Activated effector memory CD4-positive, alpha-beta T cell treated with anti-CD3 and anti-CD28 coated beads, Interleukin-2, amount 50 U/mL, for 16 hours (primary cell): ENCODE data around the gene PRAC2.

Experiments
- DNase-seq: peaks from one replicate; pipeline ENCODE4 v3.0.0-alpha.2; 2020

Gene PRAC2

DNA sequence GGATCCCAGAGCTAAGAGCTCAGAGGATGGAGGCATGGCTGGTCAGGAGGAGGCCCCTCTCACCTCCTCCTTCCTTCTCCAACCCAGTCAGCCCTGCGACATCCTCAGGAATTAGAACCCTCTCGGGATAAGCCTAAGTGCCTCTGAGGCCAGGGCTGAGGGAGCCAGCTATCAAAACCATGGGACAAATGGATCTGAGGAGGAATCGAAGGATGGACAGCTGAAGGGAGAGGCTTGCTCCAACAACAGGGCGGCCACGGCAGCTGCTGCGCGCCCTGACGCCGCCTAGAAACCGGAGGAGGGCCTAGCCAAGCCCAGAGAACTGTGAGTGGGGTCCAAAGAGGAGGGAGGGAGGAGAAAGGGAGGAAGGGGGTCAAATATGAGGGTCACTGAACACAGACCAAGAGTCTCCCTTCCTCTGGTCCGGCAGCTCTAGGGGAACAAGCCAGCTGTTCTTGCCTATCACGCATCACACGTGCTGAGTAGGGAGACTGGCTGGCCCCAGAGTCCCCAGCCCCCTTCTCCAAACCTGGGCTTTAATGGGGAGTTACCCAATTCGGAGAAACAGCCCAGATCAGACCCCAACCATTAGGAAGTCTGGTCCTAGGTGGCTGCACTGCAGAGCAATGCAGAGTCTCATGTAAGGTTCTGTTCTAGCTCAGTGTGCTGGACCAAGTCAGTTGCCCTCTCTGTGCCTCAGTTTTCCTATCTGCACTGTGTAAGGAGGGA, 11.5 kb downstream of the PRAC2 start:
- peak; percentile 44 for DNase-seq

DNA sequence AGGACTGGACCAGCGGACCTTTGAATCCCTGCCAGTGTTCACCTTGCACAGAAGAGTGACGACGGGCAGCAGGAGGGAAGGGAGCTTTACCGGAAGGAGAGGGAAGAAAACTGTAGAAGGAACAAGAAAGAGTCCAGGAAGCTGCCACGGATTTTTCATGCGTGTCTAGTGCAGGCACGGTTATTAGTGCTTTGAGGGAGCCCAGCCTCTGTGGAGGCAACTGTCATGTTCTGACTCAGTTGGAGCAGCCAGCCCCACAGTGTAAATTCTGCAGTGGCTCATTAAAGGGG, 12.0 kb downstream of the PRAC2 start:
- peak; percentile 30 for DNase-seq

DNA sequence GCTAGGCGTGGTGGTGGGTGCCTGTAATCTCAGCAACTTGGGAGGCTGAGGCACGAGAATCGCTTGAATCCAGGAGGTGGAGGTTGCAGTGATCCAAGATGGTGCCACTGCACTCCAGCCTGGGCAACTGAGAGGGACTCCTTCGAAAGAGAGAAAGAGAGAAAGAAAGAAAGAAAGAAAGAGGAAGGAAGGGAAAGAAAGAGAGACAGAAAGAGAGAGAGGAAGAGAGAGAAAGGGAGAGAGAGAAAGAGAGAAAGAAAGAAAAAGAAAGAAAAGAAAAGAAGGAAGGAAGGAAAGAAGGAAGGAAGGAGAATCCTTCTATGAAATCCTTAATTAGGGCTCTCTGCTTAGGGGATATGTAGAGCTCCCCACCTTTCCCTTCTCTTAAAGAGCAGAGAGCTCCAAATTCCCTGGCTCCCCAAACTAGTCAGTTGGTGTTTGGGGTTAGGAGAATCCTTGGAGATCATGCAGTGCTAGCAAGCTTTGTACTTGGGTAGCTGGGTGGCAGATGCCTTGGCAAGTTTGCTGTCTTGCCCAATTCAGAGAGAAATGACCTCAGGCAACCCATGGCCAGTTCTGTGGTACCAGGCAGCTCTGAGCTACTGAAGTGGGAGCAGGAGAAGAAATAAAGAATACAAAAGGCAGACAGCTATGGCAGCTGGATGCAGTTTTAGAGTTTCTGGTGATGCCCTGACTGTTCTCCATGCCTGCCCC, 14.5 kb downstream of the PRAC2 start:
- DNase-seq: peak; percentile 57

DNA sequence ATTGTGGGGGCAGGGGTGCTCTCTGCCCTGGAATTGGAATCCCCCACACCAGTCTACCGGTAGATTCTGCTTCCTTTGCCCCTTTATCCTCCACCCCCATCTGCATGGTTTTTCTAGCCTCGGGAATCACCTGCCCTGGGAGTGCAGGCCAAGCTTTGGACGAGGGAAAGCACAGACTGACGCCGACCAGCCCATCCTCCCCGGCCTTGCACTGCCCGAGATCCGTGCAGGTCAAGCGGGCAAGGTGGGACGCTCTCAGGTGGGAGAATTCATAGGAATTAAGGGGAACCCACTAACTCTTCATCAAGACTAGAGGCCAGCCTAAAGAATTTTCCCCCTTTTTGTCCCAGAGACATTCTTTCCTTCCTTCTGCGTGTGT, 15.4 kb downstream of the PRAC2 start:
- no peak for DNase-seq

DNA sequence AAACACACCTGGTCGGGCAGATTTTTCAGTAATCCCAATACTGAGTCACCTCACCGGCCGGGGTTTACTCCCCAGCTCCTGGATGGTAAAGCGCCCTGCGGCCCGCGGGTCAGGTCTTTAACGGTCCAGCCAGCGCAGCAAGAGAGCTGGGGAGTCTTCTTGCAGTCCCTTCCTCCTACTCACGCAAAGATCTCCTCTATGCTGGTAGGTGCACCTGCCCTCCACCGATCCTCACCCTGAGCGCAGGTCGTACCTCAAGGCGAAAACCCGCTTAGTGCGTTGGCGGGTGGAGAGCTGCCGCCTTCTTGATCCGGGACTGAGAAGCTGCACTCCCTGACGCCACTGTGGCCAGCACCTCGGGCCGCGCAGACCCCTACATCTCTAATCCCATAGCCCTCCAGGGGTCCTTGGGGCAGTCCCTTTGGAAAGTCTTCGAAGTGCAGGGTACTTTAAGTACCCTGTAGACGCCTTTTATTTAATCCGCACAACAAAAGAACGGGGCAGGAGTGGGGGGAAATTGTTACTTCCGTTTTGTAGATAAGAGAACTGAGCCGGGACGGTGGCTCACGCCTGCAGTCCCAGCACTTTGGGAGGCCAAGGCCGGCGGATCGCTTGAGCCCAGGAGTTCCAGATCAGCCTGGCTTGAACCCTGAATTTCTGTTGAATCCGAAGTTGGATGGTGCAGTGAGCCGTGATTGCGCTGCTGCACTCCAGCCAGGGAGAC, 16.0 kb downstream of the PRAC2 start:
- DNase-seq: peak; percentile 62

DNA sequence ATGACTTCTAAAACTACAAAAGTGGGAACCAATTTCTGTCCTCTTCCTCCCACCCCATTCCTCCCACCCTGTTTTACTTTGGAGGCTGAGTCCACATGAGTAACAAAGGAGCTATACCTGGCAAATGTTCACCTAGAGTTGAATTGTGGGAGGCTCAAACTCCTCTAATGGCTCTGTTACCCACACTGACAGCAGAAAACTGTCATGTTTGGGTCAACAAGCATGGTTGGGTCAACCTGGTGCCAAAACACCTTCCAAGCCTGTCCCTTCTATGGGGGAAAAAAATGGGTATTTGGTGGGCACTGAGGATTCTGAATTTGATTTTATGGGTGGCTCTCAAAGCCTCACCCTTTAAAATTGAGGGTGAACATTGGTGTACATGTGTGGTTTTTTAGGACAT, 17.6 kb downstream of the PRAC2 start:
- DNase-seq: peak; percentile 50

DNA sequence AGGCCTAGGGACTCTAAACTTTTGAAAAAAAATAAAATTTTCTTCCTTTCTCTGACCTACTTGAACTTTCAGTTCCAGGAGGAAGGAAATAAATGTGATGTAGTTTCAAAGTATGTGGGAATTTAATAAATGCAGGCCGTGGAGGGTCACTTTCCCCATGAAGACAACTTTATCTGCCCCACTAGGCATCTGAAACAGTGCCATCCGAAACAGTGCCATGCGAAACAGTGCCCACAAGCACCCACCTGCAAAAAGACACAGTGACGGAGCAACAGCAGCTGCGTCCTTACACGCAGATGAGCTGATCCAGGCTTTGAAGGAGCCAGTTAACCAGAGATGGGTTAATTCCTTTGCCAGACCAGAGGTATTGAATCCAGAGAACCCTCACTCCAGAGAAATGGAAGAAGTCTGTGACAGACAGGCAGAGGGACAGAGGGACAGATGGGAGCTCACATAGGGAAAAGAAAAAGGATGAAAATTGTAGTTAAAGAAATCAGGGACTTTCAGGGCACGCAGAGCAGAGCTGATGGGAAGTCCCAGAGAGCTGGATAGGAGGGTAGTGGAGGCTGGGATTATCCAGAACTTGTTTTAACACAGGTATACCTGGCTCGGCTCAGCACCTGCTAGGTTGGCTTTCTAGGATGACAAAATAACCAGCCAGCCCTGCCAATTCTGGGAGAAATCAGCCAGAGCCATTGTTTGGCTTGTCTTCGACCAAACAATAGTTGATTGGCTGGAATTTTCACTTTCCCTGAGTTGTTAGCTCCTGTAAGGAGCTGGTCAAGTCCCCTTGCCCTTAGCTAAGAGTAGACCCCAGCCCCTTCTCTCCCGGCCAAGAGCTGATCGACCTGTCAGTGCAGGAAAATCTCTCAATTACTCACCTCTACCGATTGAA, 22.6 kb downstream of the PRAC2 start:
- DNase-seq: no peak

DNA sequence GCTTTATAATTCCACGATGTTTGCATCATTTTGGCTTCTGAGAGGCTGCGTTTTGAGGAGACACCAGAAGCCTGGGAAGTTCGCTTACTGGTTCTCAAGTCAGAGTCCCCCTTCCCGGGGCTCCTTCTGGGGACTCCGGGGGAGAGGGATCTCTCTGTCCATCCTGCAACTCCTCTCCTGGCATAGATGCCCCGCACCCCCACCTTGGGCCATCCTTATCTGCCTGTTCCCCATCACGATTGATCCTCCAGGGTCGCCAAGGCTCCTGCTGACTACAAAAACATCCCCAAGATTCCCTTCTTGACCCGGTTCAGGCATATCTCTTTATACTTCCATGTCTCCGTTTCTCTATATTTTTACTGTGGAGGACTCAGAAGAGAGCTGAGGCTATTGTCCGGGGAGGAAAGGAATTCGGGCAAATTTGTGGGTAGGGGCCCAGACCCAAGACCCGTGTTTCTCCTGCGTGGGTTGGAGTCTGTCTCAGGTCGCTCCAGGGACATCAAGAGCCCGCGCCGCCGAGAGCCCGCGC, 24.0 kb downstream of the PRAC2 start:
- no peak for DNase-seq

DNA sequence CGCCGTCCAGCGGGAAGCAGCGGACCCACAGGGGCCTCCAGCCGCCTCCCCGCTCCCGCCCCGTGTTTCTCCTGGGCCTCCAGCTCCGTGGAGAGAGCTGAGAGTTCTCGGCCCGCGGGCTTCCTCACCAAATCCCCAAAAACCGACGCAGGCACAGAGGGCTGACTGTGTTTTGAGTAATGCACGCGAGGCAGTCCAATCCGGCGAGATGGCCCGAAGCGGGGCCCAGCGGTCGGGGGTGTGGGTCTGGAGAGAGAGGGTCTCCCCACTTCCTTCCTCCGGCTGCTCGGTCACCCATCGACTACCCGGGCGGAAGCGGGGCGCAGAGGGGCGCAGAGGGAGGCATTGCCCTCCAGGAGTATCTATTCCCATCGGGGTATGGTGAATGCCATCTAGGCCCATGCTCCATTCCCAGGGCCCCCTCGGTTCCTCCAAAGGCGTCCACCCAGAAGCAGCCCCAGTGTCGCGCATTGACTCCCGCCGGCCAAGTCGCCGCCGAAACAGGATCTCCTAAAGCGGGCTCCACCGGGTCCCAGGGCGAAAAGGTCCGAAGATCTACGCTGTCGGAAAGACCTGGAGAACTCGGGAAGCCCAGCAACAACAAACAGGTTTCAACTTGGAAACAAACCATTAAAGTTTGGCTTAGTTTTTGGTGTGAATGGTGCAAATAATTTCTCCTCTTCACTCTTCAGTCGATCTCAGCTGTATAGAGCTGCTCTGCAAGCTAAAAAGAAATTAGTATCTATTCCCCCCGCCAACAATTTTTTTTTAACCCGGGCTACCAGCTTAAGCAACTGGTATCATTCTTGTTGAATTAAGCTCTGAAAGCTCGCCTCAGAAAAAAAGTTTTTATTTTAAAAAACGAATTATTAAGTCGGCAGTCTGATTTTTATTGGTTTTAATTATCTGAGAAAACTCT, 24.7 kb downstream of the PRAC2 start:
- DNase-seq: no peak

DNA sequence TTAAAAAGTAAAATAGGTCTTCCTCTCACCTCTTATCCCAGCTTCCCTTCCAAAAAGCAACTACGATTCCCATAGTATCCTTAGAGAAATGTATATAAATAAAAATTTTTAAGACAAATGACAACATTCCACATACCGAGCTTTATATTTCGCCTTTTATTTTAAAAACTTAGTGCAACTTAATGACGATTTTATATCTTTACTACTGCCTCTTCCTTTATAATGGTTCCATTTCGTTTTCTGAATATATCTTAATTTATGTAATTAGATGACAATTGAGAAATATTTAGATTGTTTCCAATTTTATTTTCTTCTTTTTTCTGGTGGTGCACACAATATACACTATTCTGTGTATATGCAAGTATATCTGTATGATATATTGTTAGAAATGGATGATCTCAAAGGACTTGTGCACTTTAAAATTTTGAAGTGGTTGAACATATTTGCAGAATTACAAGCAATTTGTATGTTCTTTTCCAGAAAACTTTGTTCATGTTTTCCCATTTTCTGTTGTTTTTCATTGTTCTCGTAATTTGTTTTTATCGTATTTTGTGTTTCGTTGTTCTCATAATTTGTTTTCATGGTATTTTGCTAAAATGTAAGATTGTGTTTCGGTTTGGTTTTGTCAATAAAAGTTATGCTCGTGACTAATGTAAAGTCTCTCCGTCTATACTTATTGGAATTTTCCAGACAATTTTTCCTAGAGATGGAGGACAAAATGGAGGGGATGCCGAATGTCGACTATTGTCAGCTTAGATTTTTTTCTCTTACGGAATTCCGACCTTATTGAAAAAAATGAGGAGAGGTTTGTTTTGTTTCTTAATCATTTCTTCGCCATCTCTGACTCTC, 26.0 kb downstream of the PRAC2 start:
- no peak for DNase-seq

DNA sequence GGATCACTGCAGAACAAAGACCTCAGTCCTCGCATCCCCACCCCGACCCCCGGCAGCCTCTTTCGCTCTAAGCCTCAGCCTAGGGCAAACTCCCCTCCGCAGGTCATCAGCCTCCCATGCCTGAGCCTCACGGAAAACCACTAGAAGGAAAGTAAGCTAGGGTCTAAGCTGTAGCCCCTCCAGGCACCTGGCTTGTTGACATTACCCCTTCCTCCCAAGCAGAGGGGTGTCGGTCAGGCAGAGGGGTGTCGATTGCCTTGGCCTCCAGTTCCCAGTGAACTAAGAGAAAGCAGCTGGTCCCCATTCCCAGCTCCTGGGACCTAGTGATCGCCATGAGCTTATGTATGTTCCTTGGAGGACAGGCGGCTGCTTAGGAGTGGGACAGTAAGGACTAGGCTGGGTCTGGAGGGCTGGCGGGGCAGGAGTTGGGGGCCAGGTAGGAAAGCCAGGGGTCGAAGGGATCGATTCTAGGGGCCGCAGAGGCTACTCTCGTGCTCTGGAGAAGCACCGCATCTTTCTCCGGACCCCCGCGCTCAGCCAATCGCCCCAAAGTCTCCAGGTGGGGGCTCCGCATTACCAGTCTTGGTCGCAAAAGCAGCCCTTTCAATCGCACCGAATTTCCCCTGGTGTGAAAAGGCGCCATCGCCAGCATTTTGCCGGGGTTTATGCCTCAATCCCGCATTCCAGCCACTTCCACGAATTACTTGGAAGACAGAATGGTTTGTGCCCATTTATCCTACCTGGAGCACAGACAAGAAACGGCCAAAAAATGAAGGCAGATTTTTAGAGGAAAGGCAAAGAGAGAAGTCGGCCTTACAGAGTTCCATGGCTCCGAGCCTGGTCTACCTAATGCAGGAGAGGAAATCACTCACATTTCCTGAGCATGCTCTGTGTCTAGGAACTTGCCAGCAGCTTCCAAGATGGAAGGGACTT, 26.9 kb downstream of the PRAC2 start:
- no peak for DNase-seq

DNA sequence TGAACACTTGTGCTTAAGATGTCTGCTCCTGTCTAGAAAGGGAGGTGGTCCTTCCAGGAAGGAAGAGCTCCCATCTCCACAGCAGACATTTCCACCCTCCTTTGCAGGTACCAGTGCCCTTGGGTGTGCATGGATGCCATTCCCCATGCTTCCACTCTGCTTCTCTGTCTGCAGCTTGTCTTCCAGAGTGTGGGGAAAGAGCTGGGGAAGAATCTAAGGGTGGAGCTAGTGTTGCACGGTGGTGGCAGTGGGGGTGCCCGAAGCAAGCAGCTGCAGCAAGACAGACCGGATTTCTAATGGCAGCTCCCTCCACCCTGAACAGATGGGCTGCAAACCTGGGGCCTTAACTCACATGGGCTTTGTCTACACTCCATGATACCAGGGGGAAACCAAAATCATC, 28.2 kb downstream of the PRAC2 start:
- no peak for DNase-seq

DNA sequence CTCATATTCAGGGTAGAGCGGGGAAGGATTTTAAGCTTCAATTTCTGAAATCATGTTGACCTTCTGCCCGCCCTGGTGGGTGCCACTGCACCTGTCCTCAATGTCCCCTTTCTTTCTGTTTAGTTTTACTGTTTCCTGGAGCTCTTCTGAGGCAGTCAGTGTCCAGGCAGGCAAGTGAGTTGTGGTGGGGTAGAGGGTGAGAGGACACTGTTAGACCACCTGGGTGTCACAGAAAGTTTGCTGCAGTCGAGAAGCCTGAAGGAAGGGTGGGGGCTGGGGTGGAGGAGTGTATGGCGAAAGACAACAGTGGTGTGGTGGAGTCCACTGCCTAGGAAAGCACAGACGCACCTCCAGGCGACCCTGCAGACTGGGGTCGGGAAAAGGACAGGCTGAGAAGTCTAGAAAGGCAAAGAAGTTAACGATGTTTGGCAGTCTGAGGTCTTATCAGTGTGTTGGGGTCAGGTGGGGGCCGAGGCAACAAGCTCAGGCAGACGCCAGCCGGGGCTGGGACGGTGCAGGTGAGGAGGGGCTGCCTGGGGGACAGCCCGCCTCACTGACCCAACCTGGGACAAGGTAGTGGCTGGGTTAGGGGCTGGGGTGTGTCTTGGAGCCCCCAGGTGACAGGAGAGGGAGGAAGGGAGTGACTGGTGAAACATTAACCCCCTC, 28.9 kb downstream of the PRAC2 start:
- peak; percentile 33 for DNase-seq

DNA sequence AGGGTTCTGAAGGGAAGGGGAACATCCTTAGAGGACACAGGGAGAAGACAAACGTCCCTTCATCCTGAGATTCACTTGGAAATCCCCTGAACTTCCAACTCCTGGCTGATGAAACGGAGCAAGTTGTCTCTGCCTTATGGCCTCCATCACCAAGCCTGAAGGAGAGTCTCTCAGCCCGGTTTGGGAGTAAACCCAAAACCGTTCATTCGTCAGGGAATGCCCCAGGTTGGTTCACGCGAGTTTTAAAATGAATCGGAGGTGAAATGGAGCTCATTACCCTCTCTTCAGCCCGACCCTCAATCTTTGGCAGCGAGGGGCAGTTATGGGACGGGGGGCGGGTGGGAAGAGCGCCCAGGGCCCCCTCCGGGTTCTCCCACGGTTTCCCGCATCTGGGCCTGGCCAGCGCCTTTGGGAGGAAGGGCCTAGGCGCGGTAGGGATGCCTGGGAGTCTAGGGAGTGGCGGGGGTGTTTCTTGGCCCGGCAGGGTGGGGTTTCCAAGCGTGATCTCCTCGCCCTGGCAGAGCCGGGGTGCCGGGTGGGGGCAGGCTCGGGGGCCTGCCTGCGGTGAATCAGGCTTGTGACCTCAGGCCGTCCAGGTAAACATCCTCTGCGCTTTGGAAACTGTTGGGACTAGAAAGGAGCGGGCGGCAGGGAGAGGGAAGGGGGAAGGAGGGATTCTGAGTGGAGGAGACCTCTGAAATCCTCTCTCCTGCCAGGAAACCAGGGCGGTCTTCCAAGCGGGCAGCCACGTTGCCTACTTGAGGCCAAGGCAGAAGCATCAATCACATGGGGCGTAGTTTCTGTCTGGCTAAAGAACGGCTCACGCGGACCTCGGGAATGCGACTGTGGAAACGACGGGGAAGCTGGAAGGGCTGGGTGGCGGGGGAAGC, 29.7 kb downstream of the PRAC2 start:
- no peak for DNase-seq

DNA sequence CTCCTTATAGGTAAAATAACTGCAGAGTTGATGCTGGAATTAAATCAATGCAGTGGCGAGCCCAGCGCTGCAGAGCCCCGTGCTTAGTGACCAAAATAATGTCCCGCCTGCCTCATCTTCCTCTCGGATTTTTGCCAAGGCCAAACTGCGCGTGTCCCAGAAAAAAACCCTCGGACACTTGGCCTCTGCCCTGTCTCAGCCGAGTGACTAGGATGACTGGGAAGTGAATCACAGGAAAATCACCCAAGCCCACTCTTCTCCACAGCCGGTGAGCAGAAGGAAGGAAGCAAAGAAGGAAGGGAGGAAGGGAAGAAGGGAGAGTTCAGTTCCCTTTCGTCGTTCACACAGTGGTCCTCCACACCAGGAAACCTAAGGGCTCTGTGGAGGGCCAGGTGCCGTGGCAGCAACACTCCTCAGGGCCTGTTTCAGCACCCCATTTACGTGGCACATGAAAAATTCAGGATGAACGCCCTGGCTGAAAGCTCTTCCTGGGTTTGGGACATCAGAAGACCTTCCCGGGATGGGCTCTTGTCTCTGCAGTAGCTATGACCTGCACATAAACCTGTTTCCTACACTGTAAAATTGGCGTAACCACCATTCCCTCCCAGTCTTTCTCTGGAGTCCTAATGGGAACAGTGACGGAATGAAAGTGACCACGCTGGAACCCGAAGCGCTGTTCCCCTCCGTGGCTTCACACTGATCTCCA, 31.0 kb downstream of the PRAC2 start:
- DNase-seq: no peak

DNA sequence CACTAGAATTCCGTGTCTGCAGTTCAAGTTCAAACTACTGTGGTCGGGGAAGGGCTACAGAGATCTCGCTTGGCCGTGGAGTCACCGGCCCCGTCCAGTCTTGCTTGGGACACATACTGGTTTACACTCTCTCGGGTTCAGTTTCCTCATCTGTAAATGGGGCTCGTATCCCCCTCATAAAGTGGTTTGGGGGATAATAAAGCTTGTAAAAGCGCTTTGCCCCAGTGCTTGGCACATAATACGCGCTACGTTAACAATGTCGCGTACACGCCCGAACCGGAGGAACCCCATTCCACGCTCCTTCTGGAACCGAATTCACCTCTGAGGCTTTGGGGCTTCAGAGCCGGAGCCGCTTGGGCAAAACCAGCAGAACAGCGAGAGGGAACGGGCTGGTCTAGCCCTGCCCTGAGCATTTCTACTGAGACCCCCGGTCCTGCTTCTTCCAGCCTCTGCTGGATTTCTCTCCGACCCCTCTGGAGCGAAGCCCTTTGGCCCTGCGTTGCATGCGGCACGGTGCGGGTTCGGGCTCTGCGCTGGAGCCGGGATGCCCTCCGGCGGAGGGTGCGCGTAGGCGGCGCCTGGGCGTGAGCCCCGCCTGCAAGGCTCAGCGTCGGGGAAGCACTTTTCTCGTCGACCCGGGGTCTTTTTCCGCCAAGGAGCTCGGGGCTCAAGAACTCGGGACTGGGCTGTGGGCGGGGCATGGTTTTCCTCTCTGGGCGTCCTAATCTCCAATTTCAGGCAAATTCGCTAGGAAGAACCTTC, 31.7 kb downstream of the PRAC2 start:
- DNase-seq: no peak

DNA sequence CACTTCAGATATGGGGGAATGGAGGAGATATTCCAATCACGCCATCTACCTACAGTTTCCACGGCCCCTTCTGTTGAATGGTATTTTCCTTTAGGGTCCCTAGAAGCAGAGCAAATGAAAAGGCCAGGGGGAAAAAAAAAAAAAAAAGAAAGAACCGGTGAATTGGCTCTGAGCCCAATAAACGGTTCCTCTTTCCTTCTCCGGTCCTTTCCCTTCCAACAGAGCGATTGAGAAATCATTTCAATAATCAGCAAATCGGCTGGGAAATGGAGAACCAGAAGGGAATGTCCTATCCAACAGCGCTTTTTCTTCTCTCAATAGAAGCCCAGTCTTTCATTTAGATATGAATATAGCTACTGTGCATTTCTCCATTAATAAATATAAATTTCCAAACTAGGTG, 32.4 kb downstream of the PRAC2 start:
- no peak for DNase-seq
